Left lung (tissue), 10 donors: ENCODE data around the gene GNG2. TPM values are rescaled to one million over a fixed set of nuclear protein-coding genes. Genes with fewer than 3 reads are reported as not detected.
A peak's percentile ranks its signal among the peaks of the same experiment; 100 is the strongest.

Source experiments
- ATAC-seq: fragments of 200-7000 bp; cut with Tn5 transposase; one replicate; pipeline ENCODE4 v1.9.1; 2020; ENCODE audit warnings: moderate library complexity
- DNase-seq, 4 donors: peaks; one replicate each; pipeline ENCODE4 v3.0.0-alpha.2; 2013 to 2020
- H3K27ac ChIP-seq, 2 donors: fragments of 200-600 bp; sonication (generic) in 1 of 2; one replicate each; pipeline versions ENCODE4 v1.5.0 to v1.8.0; 2020 to 2021
- H3K27me3 ChIP-seq, 2 donors: fragments of 200-600 bp; sonication (generic) in 1 of 2; one replicate each; pipeline versions ENCODE4 v1.5.0 to v1.8.0; 2020 to 2021
- H3K36me3 ChIP-seq, 2 donors: fragments of 200-600 bp; sonication (generic) in 1 of 2; one replicate each; pipeline versions ENCODE4 v1.5.0 to v1.8.0; 2020 to 2021
- H3K4me1 ChIP-seq, 2 donors: fragments of 200-600 bp; one replicate each; pipeline ENCODE4 v1.8.0; 2021
- H3K4me3 ChIP-seq, 2 donors: fragments of 200-600 bp; sonication (generic) in 1 of 2; one replicate each; pipeline versions ENCODE4 v1.5.0 to v1.8.0; 2020 to 2021; ENCODE audit warnings: mild to moderate bottlenecking in 1 of 2
- H3K9me3 ChIP-seq, 2 donors: fragments of 200-600 bp; sonication (generic) in 1 of 2; one replicate each; pipeline versions ENCODE4 v1.5.0 to v1.8.0; 2020 to 2021
- intact Hi-C, 2 donors: fragments of 100-400 bp; cut with DNase I; formaldehyde crosslinking; loops; one replicate each; pipeline versions ENCODE4 v1.11.2 to v1.14.2; 2022
- polyA plus RNA-seq, 6 donors: library from polyadenylated mRNA; unstranded; fragments of 120-200 nt; gene quantifications; one replicate each; pipeline ENCODE4 v1.2.1, GENCODE V29; 2013; ENCODE audit not compliant: insufficient read length in 6 of 6
- total RNA-seq, 2 donors: library from RNA; stranded (reverse); fragmentation: NEBNext Ultra II Directional; extraction: Animal tissue kit (Norgen Biotek cat#: 25700); gene quantifications; one replicate each; pipeline ENCODE4 v1.2.1, GENCODE V29; 2021
- TF ChIP-seq, protein P1 (sequence below), 2 donors: fragments of 200-600 bp; sonication (generic) in 1 of 2; IDR thresholded peaks; one replicate each; pipeline versions ENCODE4 v1.5.0 to v1.8.0; 2021; ENCODE audit warnings: antibody characterized with exemption in 2 of 2
- donor health status: DM: no; HTN: yes; CAD: no.
- donor health status: DM: no; HTN: no; CAD: no.

The GNG2 gene
- total and polyA plus RNA-seq, 8 donors, result 24.3 to 101 (median 84.7) TPM

GRCh38 chr14:51914310-51914709 is 53.9 kb downstream of the GNG2 start:
- no peak for DNase-seq
- TF ChIP-seq, protein P1, sequence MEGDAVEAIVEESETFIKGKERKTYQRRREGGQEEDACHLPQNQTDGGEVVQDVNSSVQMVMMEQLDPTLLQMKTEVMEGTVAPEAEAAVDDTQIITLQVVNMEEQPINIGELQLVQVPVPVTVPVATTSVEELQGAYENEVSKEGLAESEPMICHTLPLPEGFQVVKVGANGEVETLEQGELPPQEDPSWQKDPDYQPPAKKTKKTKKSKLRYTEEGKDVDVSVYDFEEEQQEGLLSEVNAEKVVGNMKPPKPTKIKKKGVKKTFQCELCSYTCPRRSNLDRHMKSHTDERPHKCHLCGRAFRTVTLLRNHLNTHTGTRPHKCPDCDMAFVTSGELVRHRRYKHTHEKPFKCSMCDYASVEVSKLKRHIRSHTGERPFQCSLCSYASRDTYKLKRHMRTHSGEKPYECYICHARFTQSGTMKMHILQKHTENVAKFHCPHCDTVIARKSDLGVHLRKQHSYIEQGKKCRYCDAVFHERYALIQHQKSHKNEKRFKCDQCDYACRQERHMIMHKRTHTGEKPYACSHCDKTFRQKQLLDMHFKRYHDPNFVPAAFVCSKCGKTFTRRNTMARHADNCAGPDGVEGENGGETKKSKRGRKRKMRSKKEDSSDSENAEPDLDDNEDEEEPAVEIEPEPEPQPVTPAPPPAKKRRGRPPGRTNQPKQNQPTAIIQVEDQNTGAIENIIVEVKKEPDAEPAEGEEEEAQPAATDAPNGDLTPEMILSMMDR (IDR thresholded peaks at IDR 0.05), result no peak
- intact Hi-C loops, result no loop called here
- Histone ChIP-seq H3K27ac (no peak overlapping the region), H3K27me3 (no peaks in the 10 kb centered on the region), H3K9me3 (no peaks in the 10 kb centered on the region), H3K4me3 (no peak overlapping the region), H3K36me3 (no peaks in the 10 kb centered on the region), H3K4me1 (no peaks in the 10 kb centered on the region)
- ATAC-seq, result no peak

DNA sequence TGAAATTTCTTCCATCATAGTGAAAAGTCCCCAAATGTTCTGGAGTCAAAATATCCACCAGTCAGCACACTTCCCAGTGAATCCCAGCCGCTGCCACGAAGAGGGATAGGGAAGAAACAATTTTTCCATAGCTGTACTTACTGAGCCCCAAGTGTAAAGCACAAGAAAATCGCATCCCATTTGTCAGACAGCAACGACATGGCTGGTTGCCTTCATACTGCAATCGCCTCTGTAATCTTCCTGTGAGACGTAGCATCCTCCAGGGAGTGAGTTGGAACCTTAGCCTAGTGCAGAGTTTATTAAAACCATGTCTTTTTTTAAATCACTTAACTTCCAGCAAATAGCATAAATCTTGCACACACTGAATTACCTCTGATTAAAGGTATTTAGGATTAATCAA is 56.8 kb downstream of the GNG2 start:
- TF ChIP-seq, protein P1 (IDR thresholded peaks at IDR 0.05), result no peak
- Histone ChIP-seq H3K27me3 (no peaks in the 10 kb centered on the region), H3K36me3 (no peaks in the 10 kb centered on the region), H3K9me3 (no peaks in the 10 kb centered on the region), H3K4me3 (no peak overlapping the region), H3K27ac (no peak overlapping the region), H3K4me1 (no peaks in the 10 kb centered on the region)
- no peak for ATAC-seq
- intact Hi-C loops, result no loop called here
- DNase-seq, result no peak

GRCh38 chr14:51921026-51921425 is 60.6 kb downstream of the GNG2 start:
- no peak overlapping the region for H3K4me3 ChIP-seq
- H3K36me3 ChIP-seq, result no peaks in the 10 kb centered on the region
- TF ChIP-seq, protein P1 (IDR thresholded peaks at IDR 0.05), result no peak
- no peaks in the 10 kb centered on the region for H3K27me3 ChIP-seq
- intact Hi-C loops, result no loop called here
- no peak for DNase-seq
- no peaks in the 10 kb centered on the region for H3K9me3 ChIP-seq
- no peak for ATAC-seq
- no peaks in the 10 kb centered on the region for H3K4me1 ChIP-seq
- no peak overlapping the region for H3K27ac ChIP-seq

DNA sequence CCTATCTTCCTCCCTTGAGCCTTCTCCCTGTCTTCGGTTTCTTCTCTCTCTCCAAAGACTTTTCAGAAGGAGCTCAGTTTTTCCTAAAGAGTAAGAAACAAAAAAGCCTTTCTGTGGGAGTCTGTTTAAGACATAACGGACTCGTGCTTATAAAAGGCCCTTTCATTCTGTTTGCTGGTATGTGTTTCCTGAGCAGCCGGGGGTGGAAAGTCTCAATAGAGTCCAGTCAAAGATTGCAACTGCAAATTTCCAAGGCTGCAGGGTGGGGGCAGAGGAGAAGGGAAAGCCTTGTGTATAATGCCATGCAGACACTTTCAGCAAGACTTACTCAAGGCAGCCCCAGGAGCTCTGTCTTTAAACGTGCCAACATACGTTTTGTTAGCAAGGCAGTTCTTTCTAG is 62.2 kb downstream of the GNG2 start:
- no peaks in the 10 kb centered on the region for H3K4me1 ChIP-seq
- intact Hi-C loops, result no loop called here
- H3K4me3 ChIP-seq, result no peak overlapping the region
- DNase-seq, result peak in 2 of 4 donors; percentile 25 to 46
- TF ChIP-seq, protein P1 (IDR thresholded peaks at IDR 0.05), result no peak
- H3K9me3 ChIP-seq, result no peaks in the 10 kb centered on the region
- no peaks in the 10 kb centered on the region for H3K36me3 ChIP-seq
- no peaks in the 10 kb centered on the region for H3K27me3 ChIP-seq
- no peak overlapping the region for H3K27ac ChIP-seq
- peak; percentile 22 for ATAC-seq

GRCh38 chr14:51924600-51924999 is 64.2 kb downstream of the GNG2 start:
- no peaks in the 10 kb centered on the region for H3K4me1 ChIP-seq
- H3K4me3 ChIP-seq, result no peak overlapping the region
- H3K36me3 ChIP-seq, result no peaks in the 10 kb centered on the region
- no peak for ATAC-seq
- no peak overlapping the region for H3K27ac ChIP-seq
- no peak for DNase-seq
- TF ChIP-seq, protein P1 (IDR thresholded peaks at IDR 0.05), result no peak
- no peaks in the 10 kb centered on the region for H3K27me3 ChIP-seq
- intact Hi-C loops, result no loop called here
- H3K9me3 ChIP-seq, result no peaks in the 10 kb centered on the region
